ENCODE results near the gene KCNK15.
A peak's percentile ranks its signal among the peaks of the same experiment; 100 is the strongest.

The KCNK15 gene

DNA sequence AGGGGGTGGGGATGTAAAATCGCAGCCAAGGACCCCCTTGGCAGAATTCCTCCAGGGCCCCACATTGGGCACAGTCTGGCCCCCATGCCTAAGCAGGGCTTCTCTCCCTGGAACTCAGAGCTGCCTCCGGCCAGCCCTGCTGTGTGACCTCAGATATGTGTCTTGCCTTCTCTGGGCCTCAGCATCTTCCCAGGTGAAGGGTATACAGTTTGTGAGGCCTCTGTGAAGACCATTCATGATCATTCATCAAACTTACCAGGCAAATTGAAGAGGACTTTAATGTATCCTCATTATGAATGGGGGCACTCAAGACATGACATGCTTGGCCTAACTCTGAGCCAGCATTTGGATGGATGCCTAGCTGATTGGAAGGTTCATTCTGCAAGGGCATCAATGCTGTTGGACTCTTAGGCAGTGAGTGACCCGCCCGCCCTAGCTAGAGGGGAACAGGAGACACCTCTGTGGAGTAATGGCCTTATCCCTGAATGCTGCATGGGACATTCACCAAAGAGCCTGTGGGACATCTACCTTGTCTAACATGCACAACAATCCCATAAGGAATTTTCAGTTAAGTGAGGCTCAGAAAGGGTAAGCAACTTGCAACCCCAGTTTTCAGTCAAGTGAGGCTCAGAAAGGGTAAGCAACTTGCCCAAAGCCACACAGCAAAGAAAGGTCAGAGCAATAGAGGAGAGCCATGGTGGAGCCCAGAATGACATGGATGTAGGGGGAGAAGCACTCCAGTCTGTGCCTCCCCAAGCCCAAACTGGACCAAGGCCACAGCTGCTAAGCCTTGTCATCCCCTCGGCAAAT, 30.0 kb upstream of the KCNK15 start:
- H3K4me3 ChIP-seq (replicated peaks in 1 of 2; ENCODE audit: low read depth in 2 of 2, low read length in 2 of 2) = no peak overlapping the region
- TF ChIP-seq, protein P1, sequence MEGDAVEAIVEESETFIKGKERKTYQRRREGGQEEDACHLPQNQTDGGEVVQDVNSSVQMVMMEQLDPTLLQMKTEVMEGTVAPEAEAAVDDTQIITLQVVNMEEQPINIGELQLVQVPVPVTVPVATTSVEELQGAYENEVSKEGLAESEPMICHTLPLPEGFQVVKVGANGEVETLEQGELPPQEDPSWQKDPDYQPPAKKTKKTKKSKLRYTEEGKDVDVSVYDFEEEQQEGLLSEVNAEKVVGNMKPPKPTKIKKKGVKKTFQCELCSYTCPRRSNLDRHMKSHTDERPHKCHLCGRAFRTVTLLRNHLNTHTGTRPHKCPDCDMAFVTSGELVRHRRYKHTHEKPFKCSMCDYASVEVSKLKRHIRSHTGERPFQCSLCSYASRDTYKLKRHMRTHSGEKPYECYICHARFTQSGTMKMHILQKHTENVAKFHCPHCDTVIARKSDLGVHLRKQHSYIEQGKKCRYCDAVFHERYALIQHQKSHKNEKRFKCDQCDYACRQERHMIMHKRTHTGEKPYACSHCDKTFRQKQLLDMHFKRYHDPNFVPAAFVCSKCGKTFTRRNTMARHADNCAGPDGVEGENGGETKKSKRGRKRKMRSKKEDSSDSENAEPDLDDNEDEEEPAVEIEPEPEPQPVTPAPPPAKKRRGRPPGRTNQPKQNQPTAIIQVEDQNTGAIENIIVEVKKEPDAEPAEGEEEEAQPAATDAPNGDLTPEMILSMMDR (IDR thresholded peaks at IDR 0.05; ENCODE audit: low read depth, low read length) = no peak
- DNase-seq (ENCODE audit: low read depth in 2 of 2) = no peak

DNA sequence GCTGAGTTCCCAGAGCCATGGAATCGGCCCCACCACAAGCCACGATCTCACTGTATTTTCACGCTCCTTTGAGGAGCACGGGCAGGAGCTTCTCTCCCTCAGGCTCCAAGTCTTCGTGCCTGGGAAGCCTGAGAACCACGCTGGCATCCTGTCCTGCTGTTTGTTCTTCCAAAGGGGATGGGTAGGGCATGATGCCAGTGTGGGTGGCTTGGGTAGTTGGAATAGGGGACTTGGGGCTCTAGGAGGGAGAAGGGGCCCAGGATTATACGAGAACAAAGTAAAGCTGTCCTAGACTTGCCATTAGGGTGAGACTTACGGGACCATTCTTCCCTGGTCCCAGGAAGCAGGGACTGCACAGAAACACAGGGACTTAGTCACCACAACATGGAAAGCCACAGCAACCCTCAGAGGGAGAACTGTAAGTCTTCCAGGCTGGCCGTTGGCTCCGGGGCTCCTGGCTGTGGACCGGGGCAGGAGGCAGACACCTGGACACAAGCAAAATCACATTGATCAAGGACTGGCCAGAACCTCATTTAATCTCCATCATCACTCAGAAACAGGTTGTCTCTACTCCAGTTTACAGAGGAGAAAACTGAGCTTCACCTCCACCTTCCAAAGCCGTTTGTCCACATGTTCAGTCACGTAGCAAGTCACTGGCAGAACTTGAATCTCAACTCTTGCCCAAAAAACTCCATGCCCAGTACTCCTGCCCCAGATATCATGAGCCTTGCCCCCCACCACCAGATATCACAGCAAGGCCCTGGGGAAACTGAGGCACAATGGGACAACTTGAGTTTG, 29.2 kb upstream of the KCNK15 start:
- DNase-seq (ENCODE audit: low read depth in 2 of 2) = no peak
- H3K4me3 ChIP-seq (replicated peaks in 1 of 2; ENCODE audit: low read depth in 2 of 2, low read length in 2 of 2) = no peak overlapping the region
- TF ChIP-seq, protein P1 (IDR thresholded peaks at IDR 0.05; ENCODE audit: low read depth, low read length) = no peak

DNA sequence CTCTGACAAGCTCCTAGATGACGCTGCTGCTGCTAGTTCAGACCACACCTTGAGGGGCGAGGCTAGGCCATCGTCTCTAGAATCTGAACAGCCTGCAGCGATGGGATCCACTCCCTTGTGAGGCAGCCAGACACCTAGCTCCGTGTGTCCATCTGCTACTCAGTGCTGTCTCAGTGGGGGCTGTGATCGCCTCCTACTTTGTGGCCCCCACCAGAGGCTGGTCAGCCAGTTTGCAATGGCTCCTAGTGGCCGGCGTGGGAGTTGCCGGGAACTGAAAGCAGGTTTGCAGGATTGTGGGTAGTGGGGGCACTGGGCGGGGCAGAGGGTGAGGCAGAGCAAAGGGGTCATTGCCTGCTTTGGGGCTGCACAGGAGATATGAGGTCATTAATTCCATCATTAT, 27.7 kb upstream of the KCNK15 start:
- DNase-seq (ENCODE audit: low read depth in 2 of 2) = no peak
- TF ChIP-seq, protein P1 (IDR thresholded peaks at IDR 0.05; ENCODE audit: low read depth, low read length) = peak; percentile 46
- H3K4me3 ChIP-seq (replicated peaks in 1 of 2; ENCODE audit: low read depth in 2 of 2, low read length in 2 of 2) = no peak overlapping the region

DNA sequence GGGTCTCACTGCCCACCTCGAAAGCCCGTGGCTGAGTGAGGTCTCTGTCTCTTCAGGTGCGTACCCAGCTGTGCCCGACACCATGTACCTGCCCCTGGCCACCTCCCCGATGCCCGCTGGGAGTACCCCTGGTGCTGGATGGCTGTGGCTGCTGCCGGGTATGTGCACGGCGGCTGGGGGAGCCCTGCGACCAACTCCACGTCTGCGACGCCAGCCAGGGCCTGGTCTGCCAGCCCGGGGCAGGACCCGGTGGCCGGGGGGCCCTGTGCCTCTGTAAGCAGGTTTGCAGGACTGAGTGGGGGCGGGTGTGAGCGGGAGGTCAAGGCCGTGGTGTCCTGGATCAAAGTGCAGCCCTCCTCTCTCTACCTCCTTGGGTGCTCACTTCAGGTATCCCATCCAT, 25.8 kb upstream of the KCNK15 start:
- no peak overlapping the region for H3K4me3 ChIP-seq (replicated peaks in 1 of 2; ENCODE audit: low read depth in 2 of 2, low read length in 2 of 2)
- TF ChIP-seq, protein P1 (IDR thresholded peaks at IDR 0.05; ENCODE audit: low read depth, low read length) = no peak
- DNase-seq (ENCODE audit: low read depth in 2 of 2) = no peak

DNA sequence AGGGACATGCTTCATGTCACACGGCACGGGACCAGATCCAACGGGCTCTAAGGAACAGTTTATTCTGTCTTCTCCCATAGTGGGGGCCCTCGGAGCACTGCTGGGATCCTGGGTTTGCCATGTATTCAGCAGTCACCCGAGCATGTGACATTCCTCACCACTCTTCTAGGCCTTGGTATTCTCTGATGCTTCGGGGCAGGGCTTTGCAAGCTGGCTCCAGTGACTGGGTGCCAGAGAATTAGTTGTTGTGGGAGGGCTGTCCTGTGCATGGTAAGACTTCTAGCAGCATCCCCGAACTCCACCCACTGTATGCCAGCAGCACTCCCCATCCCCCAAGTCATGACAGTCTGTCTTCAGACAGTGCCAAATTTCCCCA, 25.1 kb upstream of the KCNK15 start:
- DNase-seq (ENCODE audit: low read depth in 2 of 2) = peak; percentile 79 to 86
- TF ChIP-seq, protein P1 (IDR thresholded peaks at IDR 0.05; ENCODE audit: low read depth, low read length) = no peak
- H3K4me3 ChIP-seq (replicated peaks in 1 of 2; ENCODE audit: low read depth in 2 of 2, low read length in 2 of 2) = no peak overlapping the region

DNA sequence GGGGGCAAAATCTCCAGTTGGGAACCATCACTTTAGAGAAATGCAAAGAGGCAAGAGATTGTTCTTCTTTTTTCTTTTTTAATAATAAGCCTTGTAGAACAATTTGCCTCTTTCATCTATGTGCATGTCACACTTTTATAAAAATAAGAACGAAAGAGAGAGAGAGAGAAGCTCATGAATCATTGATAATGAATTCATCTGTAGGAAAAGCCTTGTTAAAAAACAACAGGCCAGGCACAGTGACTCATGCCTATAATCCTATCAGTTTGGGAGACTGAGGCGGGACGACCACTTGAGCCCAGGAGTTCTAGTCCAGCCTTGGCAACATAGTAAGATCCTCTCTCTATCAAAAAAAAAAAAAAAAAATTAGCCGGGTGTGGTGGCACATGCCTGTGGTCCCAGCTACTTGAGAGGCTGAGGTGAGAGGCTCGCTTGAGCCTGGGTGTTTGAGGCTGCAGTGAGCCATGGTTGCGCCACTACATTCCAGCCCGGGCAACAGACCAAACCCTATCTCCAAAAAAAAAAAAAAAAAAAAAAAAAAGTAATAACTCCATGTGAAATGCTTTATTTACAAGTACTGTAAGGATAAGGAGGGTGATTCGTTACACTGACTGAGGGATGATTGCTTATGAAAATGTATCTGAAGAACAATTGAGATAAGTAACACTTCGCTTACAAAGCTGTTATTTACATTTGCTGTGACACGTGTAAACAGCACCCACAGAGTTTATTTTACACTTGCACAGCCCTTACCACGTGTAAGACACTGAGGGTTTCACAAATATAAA, 24.5 kb upstream of the KCNK15 start:
- no peak overlapping the region for H3K4me3 ChIP-seq (replicated peaks in 1 of 2; ENCODE audit: low read depth in 2 of 2, low read length in 2 of 2)
- DNase-seq (ENCODE audit: low read depth in 2 of 2) = peak; percentile 92 to 95
- TF ChIP-seq, protein P1 (IDR thresholded peaks at IDR 0.05; ENCODE audit: low read depth, low read length) = no peak

All from cardiac fibroblast (primary cell).